Kidney (tissue), 14 donors: Measurements from ENCODE around the gene CD3D. TPM values are rescaled to one million over a fixed set of nuclear protein-coding genes. Genes with fewer than 3 reads are reported as not detected.

Source experiments
- DNase-seq, 5 donors: peaks; one replicate each; pipeline ENCODE4 v3.0.0-alpha.2; 2013 to 2020
- FAIRE-seq: peaks from 2 replicates; lab custom pipeline; 2012; peaks lifted over from hg19 to GRCh38; lab: Jason Lieb, UNC
- H3K27ac ChIP-seq, 2 donors: one replicate each; pipeline ENCODE4 v1.7.0; 2013; ENCODE audit warnings: low read depth in 2 of 2, low read length in 2 of 2, inconsistent platforms in 1 of 2
- H3K27me3 ChIP-seq: one replicate; pipeline ENCODE4 v1.7.1; 2013; ENCODE audit warnings: low read length, inconsistent platforms; ENCODE audit not compliant: control insufficient read depth, insufficient read depth
- H3K36me3 ChIP-seq, 3 donors: one replicate each; pipeline versions ENCODE4 v1.7.0 to v1.7.1; 2013; ENCODE audit warnings: low read length in 3 of 3, control low read depth in 1 of 3, inconsistent platforms in 1 of 3; ENCODE audit not compliant: insufficient read depth in 3 of 3, control insufficient read depth in 2 of 3
- H3K4me1 ChIP-seq, 3 donors: one replicate each; pipeline versions ENCODE4 v1.7.0 to v1.7.1; 2013; ENCODE audit warnings: low read length in 3 of 3, inconsistent platforms in 1 of 3, low read depth in 1 of 3; ENCODE audit not compliant: control insufficient read depth in 2 of 3, insufficient read depth in 2 of 3
- H3K4me3 ChIP-seq, 3 donors: one replicate each; pipeline versions ENCODE4 v1.7.0 to v1.8.1; 2013; ENCODE audit warnings: low read length in 3 of 3, control low read depth in 1 of 3, inconsistent platforms in 1 of 3
- H3K9ac ChIP-seq, 3 donors: one replicate each; pipeline versions ENCODE4 v1.7.0 to v1.7.1; 2013; ENCODE audit warnings: low read length in 3 of 3, control low read depth in 1 of 3, inconsistent platforms in 1 of 3
- H3K9me3 ChIP-seq, 3 donors: one replicate each; pipeline versions ENCODE4 v1.7.0 to v1.7.1; 2013; ENCODE audit warnings: low read length in 3 of 3, control low read depth in 1 of 3, inconsistent platforms in 1 of 3; ENCODE audit not compliant: control insufficient read depth in 2 of 3, insufficient read depth in 1 of 3
- CTCF ChIP-seq: IDR thresholded peaks from 3 replicates; pipeline ENCODE4 v1.5.1; 2012; ENCODE audit warnings: mild to moderate bottlenecking, moderate library complexity, borderline replicate concordance; ENCODE audit not compliant: insufficient read depth; ENCODE audit errors: extremely low read depth
- intact Hi-C: fragments of 100-400 bp; cut with DNase I; formaldehyde crosslinking; loops from one replicate; pipeline ENCODE4 v1.11.1; 2022
- polyA plus RNA-seq: library from polyadenylated mRNA; stranded (reverse); fragments of 350-450 nt; fragmentation: Illumina TruSeq; extraction: RNeasy Lipid Tissue Mini Kit (QIAGEN cat#74804); gene quantifications from one replicate; pipeline ENCODE4 v1.2.3, GENCODE V29; 2014; ENCODE audit warnings: low read depth, low replicate concordance; ENCODE audit not compliant: insufficient read depth
- total RNA-seq: library from RNA; stranded (reverse); fragmentation: NEBNext Ultra II Directional; extraction: Animal tissue kit (Norgen Biotek cat#: 25700); gene quantifications from one replicate; pipeline ENCODE4 v1.2.1, GENCODE V29; 2021
- donor health status: control.
- donor health status: control.
- donor health status: control.
- donor health status: control.
- donor health status: control.
- donor health status: DM: yes; HTN: yes; CAD: no.
- donor health status: Normal renal cell carcinoma (clear cell type).

CD3D gene
- total and polyA plus RNA-seq, 2 donors from 2014 or later = 1.4 to 8.7 TPM

- H3K9me3 ChIP-seq = no peaks in the 10 kb centered on the region
- peaks cover 0 to 5% (median 0%) of the 10 kb centered on the region in 3 donors for H3K4me1 ChIP-seq
- no peak for TF ChIP-seq CTCF
- no peak overlapping the region for H3K27ac ChIP-seq
- no peak overlapping the region for H3K9ac ChIP-seq
- no peaks in the 10 kb centered on the region for H3K27me3 ChIP-seq
- FAIRE-seq (no peak), DNase-seq (no peak)
- no peak overlapping the region for H3K4me3 ChIP-seq
- intact Hi-C loops = no loop called here
- H3K36me3 ChIP-seq = no peaks in the 10 kb centered on the region
Observed at GRCh38 chr11:118313242-118313641, 29.3 kb downstream of the CD3D start.

GRCh38 chr11:118312328-118312727 lies 30.2 kb downstream of the CD3D start:
- Histone ChIP-seq H3K27ac (no peak overlapping the region), H3K9me3 (no peaks in the 10 kb centered on the region), H3K4me1 (peaks cover 0 to 5% (median 0%) of the 10 kb centered on the region in 3 donors), H3K36me3 (no peaks in the 10 kb centered on the region), H3K4me3 (no peak overlapping the region), H3K27me3 (no peaks in the 10 kb centered on the region), H3K9ac (no peak overlapping the region)
- FAIRE-seq = no peak
- intact Hi-C loops = no loop called here
- no peak for TF ChIP-seq CTCF
- DNase-seq = no peak

GRCh38 chr11:118311518-118311917 lies 31.0 kb downstream of the CD3D start:
- Histone ChIP-seq H3K27me3 (no peaks in the 10 kb centered on the region), H3K27ac (no peak overlapping the region), H3K36me3 (no peaks in the 10 kb centered on the region), H3K4me1 (no peaks in the 10 kb centered on the region), H3K9me3 (no peaks in the 10 kb centered on the region), H3K9ac (no peak overlapping the region), H3K4me3 (no peak overlapping the region)
- TF ChIP-seq CTCF = no peak
- DNase-seq = no peak
- intact Hi-C loops = no loop called here
- FAIRE-seq = no peak

- H3K4me1 ChIP-seq = no peaks in the 10 kb centered on the region
- H3K27me3 ChIP-seq = no peaks in the 10 kb centered on the region
- FAIRE-seq = no peak
- DNase-seq = no peak
- no peak for TF ChIP-seq CTCF
- no peaks in the 10 kb centered on the region for H3K9me3 ChIP-seq
- no peak overlapping the region for H3K9ac ChIP-seq
- no peaks in the 10 kb centered on the region for H3K36me3 ChIP-seq
- H3K27ac ChIP-seq = no peak overlapping the region
- intact Hi-C loops = no loop called here
- H3K4me3 ChIP-seq = no peak overlapping the region
Observed at GRCh38 chr11:118310781-118311485, 31.6 kb downstream of the CD3D start.
